ENCODE data around the gene HCN1.
A peak's percentile ranks its signal among the peaks of the same experiment; 100 is the strongest.

Gene HCN1

DNA sequence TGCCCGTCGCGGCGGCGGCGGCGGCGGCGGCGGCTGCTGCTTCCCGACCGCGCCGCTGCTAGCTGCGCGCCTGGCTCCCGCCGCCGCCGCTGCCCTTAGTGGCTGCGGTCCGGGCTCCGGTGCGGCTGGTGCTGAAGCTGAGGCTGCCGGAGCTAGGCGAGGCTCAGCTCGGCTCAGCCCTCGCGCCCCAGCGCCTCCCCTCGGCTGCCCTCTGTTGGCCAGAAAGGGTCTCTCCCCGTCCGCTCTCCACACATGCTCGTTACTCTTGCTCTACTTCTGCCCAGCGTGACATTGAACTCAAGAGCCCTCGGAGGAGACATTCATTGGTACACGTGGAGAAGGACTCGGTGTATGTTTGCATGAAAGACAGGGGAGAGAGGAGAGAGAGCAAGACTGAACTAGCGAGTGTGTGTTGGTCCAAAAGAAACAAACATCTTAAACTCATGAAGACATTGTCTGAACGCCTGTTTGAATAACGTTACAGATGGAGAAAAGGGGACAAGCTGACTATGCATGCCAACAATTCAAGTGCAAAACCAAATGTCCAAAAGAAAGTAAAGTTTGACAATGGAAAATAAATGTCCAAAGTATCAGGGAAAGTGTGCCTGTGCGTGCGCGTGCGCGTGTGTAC, at the start of gene HCN1:
TSS of gene HCN1 (minus strand) at position 175 of the 631 bp plus-strand sequence.
- DNase-seq: peak; percentile 78

DNA sequence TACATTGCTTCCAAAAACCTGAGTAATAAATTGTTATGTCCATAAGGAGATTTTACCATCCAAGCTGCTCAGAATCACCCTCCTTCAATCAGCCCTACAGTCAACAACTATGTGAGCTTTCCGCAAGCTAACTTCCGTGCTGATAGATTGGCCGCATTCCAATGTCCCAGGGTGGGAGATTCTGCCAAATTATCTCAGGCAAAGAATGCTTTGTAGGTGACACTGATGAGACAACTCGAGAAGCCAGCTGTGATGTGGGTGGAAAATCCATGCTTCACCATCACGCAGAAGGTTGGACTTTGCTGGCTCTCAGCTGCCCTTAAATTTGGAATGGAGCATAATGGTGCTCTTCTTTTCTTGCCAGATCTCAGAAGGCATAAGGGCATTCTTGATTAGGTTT, 44.9 kb upstream of the HCN1 start:
- no peak for DNase-seq

DNA sequence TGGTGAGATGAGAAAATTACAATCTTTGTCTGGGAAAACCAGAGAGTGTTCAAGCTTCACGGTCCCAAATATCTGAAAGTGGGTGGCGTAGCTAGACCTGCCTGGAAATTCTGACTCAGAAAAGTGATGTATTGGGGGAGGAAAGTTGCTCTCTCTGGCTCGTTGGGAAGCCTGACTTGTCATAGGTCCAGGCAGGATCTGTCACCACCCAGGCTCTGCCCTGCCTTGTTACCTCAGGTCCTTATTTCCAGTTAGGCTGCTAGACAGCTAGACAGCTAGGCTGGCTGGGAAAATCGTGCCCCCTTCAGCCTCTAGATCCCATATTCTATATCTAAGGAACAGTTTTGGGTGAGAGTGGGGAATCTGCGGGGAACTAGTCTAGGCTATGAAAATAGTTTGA, 41.0 kb upstream of the HCN1 start:
- no peak for DNase-seq

DNA sequence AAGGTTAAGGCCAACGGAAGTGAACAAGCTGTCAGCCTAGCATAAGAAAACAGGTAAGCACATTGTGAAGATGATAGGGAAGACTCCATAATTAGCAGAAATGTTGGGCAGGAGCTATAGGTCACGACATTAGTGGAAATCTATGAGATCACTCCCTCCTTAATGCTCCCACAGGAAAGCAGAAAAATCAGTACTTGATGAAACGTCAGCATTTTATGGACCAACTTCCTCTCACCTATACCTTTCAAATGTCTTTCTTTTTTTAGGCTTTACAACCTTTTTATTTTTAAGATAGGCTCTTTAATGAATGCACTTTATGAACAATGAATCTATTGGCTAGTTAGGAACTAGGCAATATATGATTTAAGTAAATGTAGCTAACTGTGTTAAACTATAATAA, 29.4 kb upstream of the HCN1 start:
- DNase-seq: no peak

DNA sequence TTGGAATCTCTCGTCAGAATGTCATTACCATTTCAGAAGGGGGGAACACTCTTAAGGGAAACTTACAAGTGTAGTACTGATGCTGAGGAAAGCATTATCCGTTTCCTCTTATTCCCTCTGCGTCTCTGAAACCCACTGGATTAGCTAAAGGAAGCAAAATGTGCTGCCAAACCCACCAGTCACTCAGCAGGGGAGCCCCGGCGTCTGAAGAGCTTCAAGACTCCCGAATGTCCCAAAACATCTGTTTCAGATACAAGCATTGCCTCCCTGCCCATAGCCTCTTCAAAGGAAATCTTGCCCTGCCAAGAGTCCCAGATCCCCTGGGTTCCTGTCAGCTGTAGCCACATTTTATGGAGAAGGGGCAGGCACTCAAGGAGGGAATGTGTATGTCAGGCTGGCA, 1.0 kb upstream of the HCN1 start:
- DNase-seq: no peak

DNA sequence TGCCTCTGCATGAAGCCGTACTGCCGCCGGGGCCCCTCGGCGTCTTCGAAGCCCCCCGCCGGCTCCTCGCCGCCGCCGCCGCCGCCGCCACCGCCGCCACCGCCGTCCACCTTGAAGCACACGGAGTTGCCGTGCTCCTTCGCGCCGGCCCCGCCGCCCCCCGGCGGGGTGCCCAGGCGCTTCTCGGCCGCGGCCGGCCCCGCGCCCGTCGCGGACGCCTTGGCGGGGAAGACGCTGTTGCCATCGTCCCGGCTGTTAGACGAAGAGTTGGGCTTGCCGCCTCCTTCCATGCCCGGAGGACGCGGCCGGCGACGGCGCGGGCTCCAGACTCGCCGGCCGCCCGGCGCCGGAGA, 400 bp downstream of the HCN1 start:
- DNase-seq: no peak

DNA sequence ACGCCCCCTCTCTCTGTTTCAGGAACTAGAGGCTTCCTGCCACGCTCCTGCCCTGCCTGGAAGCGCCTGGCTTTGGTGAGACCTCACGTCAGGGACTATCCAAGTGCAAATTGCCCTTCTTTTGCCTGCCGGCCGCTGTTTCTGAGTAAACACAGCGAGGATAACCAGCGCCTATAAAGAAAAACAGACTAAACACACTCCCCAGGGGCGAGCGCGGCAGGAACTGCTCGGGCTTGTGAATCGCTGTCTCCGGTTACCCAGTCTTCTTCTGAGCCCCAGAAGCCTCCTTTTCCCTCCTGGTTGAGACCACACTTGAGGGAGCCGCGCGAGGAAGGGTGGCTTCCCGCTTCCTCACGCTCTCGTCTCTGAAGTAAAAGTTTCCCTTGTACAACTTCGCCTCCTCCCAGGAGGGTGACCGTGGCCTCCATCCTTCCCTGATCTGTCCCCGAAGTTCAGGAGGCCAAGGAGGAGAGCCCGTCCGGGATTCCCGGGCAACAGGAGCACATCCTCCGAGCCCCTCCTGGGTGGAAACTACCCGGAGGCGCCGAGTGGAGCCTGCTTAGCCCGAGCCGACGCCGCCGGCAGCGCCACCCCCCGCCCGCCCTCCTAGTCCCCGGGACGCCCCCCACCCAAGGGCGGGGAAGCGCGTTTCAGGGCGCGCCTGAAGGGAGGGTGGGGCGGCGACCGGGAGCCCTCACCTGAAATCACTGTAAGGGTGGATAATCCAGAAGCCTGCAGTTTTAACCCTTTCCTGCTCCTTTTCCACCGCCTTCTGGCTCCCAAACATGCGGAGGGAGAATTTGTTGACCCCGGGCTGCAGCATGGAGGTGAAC, 993 bp downstream of the HCN1 start:
- no peak for DNase-seq

DNA sequence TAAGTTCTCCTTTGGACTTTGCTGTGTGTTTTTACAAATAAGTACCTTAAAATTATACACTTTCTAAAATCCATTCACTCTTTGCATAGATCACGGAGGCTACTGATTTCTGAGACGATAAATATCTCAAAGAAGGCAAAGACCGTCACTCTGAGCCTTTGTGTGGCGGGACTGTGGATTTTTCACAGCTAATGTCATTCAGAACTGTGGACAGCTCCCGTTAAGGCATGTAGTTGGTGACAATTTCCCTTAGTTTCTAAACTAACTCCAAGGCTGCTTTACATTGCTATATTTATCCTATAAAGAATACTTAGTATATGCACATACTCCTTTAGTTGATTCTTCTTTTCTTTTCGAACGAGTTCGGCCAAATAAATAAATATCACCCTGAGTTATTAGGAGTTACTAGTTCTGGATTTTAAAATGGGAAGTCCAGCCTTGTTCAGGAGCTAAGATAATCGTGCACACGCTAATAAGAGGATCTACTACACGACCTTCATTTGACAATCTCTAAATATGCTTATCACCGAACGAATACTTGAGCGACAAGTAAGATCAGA, 1.8 kb downstream of the HCN1 start:
- no peak for DNase-seq

DNA sequence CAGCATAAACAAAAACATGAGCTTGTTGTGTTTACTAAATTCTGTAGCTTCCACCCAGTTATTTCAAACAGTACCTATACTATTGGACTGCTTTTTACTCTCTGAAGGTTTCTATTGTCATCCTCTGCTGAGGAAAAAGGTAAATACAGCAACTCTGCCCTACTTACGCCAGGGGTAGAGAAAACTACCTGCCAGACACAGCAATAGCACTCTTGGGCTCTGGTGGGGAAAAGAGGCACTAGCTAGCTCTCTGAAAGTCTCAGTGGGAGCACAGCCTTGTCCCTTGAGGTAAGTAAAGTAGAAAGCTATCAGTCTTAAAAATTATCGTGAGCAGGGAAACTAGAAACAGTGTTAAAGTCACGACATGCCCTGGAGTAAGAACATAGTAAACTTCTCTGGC, 3.7 kb downstream of the HCN1 start:
- no peak for DNase-seq

DNA sequence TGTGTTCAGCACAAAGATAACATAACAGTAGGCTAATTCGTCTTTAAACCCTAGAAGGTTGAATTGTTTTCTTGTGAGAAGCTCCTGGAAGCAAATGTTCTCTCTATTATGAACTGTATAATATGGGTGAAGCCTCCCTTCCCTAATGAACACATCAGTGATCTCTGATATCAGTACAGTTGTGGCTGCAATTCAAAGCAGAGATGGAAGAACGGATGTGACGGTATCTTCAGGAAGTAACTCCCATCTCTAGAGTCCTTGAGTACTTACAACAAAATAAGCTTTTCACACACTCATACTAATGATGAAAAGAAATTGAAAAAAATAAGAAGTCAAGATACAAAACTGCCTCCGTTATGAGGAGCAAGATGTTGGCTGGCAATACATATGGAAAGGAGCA, 4.5 kb downstream of the HCN1 start:
- no peak for DNase-seq

DNA sequence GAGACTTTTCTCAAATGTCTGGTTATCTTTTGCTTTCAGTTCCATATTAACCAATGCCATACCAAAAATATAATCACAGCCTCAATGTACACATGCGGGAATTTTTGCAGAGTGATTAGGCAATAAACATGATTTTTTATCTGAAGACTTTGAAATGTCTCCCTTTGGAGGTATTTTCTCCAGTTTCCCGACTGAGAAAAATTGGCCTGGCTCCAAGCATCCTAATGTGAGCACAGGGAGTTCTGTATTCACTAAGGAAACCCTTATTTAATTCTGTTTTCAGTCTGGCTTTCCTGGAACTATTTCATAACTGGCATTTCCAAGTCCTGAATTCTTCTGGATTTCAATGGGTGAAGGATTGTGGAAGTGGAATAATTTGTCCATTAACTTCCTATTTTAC, 8.5 kb downstream of the HCN1 start:
- DNase-seq: no peak

DNA sequence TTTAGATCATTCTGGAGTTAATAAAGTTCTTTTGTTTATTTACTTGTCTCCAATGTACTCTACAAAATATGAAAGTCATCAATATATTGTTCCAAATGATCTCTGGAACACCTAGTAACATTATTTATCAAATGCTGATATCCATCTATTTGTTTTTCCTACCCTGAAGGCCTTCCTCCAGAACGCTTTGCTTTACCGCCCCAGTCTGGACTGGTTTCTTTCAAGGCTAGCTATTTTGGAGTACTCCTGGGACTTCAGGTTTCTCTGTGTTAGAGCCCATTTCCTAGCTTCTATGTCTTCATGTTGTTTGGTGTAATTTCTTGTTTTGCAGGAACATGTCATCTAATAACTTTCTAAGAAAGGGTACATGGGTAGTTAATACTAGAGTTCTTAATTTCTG, 9.6 kb downstream of the HCN1 start:
- no peak for DNase-seq

DNA sequence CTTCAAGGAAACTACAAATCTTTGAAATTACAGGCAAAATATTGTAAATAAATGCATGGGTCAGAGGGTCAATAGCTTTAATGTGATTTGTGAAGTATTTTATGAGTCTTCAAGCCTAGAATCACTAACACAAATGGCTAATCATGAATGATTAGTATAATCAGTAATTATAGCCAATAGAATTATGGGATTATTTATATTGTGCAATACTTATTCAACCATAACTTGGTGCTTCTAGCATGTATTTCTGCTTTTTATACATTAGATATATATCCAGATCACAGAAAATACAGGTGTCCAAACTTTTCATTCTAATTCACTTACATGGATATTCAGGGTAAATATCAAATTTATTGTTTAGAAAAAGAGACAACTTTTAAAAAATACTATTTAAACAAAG, 12.1 kb downstream of the HCN1 start:
- no peak for DNase-seq

DNA sequence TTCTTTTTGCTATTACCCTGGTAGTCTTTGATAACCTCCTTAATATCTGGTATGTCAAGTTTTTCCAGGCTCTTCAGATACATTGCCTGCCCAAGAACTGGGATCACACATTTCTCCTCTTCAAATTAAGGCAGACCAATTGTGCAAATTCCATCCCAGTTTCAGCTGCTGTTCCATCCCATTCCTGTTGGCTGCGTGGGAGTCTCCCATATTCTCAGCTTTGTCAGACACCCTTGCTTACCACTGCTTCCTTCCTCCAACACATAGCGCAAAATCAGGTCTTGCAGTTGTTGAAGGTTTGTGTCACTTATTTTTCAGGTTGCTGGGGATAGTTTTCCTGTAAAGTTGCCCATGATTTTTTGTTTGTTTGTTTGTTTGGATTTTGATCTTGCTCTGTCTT, 15.2 kb downstream of the HCN1 start:
- no peak for DNase-seq

DNA sequence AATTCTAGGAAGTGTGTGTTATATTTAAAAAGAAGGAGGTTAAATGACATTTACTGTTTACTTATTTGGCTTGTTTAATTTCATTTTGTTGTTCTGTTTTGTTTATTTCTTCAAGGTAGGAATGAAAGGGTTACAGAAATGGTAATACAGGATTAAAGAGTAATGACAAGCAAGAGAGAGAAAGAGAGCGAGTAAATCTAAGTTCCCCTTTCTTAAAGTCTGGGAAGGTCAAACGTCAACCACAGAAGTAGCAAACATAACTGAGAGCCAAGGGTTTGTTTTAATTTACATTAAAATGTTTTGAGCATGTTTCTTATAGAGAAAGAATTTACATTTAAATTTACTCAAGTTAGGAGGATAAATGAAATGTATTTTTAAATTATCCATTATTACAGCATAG, 18.7 kb downstream of the HCN1 start:
- no peak for DNase-seq

DNA sequence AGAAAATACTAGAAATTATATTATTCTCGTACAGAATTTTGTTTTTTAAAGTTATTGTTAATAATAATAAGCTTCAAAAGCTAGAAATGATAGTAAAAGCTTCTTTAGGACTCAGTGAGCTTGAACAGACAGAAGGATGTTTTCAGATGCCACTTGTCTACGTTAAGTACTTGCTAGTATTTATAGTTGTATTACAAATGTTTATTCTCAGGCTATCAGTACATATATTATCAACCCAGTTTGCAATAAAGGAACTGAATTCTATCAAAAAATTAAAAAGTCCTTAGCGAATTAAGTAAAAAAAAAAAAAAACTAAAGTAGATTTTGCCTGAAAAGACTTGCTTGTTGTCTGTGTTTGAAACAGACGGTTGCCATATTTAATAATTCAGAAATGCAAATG, 23.9 kb downstream of the HCN1 start:
- no peak for DNase-seq

DNA sequence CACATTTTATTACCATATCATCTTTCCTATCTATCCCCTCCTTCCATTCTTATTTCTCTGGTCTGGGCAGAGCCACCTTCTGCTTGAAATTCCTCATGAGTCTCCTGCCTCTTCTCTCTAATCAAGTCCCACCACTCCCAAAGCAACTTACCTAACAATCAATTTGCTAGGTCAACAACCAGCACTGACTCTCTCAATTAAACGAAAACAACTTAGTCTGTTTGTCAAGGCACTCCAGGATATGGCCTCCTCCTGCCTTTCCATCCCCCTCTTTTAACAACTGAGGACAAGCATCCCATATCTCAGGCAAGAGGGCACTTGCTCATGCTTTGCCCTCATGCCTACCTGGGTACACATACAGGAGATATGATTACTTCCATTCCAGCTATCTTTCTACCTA, 47.4 kb downstream of the HCN1 start:
- no peak for DNase-seq

DNA sequence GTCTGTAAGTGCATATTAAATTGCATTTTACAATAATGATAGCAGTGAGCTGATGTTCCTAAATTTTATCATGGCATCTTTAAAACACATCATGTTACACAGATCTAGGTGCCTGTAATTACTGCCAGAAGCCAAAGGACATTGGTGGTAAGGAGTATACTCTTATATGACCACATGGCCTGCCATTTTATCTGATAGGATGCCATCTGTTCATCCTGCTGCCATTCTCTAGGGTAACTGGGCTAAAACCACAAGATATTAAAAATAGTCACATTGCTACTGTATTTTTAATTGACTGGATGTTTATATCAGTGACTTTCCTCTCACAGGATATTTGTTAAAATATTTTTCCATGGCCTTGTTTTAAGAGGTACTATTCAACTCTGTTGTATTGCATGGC, 53.1 kb downstream of the HCN1 start:
- DNase-seq: no peak

DNA sequence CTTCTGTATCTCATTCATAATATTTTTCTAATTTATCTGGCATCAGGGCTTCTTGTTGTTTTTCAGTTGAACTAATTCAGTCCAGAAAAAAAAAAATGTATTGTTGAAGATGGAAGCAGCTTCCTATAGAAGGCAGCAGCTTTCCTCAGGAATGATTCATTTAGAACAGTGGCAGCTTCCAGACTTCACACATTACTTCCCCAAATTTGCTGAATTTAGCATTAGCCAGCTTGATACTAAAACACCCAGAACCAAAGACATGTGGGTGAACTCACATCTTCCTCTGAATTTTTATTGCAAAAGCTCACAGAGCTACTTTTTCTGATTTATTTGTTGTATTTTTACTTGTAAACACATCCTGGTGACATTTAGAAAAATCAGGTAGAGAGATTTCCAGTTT, 53.8 kb downstream of the HCN1 start:
- DNase-seq: no peak

DNA sequence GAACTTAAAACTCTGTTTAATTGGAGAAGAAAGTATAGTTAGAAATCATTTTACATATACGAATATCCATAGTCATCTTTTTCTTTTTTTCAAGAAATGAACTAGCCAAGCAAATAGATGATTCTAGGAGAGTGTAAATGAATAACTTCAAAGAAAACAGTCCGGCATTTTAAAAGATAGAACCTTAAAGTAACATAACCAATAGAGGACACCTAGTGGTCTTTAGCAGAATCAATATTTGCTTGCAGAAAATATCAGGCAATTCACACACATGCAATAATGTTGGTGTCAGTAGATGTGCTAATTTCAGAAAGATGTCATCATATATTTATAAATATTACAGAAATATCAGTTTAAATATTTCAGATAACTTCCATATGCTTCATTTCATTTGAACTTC, 57.1 kb downstream of the HCN1 start:
- DNase-seq: no peak

DNA sequence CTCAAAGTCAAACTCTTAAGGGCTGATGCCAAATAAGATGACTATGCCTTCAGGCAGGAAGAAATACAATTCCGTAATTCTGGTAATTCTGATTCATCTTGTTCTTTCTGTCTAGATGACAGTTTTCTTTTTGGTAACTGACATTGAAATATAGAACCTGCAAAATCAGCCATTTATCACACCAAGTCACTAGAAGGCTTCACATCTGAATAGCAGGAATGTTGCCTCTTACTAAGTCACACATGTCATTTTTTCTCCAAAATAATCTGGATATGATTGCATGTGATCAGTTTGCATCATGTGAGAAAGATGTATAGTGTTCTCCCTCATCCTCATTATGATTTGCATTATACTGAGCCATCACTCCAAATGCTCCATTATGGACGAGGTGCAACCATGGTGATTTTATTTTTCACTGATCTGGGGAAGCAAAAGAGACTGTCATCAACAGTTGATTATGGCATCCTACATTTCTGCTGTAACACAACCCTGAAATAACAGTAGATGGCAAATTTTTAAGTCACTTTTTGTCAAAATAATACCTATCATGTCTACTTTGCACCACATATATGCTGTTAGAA, 69.0 kb downstream of the HCN1 start:
- DNase-seq: no peak

DNA sequence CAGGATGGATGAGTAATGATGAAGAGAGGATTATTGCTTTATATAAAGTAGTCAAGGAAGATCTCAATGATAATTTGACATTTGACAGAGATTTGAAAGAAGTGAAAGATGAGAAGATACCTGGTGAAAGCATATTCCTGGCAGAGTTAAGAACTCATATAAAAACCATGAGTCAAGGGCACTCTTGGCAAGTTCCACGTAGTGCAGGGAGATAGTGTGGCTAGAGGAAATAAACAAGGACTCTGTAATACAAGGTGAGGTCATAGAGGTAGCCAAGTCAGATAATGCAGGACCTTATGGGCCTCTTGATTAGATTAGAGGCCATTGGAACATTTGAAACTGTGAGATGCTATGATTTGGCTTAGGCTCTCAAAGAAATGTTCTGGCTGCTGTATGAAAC, 72.3 kb downstream of the HCN1 start:
- DNase-seq: peak; percentile 76

DNA sequence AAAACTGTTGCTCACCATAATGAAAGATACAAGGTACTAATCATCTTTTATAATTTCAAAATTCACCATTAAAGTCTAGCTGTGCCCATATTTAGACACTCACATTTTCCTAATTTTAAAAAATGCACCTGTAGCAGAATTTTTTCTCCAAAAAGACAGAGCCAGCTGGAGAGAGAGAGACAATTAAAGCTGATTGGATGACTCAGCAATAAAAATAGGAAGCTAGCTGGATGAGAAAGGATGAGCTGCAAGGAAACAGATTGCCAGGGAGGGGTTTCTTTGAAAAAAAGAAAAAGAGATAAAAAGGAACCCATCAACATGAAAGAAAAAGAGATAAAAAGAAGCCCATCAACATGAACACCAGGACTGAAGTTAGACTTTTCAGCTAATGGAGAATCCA, 73.8 kb downstream of the HCN1 start:
- no peak for DNase-seq

DNA sequence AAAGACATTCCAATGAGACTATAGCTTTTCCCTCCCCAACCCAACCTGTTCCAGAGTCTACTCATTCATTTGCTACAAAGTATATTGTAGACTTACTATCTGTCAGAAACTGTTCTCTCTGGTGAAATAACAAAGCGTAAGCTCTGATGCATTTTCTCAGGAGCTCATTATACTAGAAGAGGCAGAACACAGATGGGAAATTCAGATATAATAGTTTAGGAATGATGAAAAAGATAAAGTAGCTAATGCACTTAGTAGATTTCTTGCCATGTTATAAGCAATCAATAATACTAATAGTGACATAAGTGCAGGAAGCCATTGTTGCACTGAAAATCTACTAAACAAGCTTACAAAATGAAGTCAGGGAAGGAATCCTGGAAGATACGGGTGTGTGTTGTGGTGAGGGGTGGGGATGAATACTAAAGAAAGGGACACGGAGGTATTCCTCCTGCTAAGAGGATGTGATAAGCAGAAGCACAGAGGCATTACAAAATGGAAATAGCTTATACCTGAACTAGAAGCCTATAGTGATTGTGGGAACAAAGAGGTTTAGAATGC, 78.2 kb downstream of the HCN1 start:
- DNase-seq: no peak
